GM18867 (cell line): ENCODE results near the gene STX19.
"Not testable (repeated sequence)": the region's sequence is repeated elsewhere in the genome, so short reads cannot be mapped to it uniquely, and the experiment has no call there.

Experiments
- ATAC-seq: cut with Tn5 transposase; IDR thresholded peaks from one replicate; pipeline ENCODE4 v1.9.1; 2021; ENCODE audit warnings: mild to moderate bottlenecking, moderate library complexity; ENCODE audit not compliant: unreplicated experiment

The STX19 gene

GRCh38 chr3:94028093-94028837, at the start of gene STX19:
STX19 (minus strand) TSS chr3:94028597; CDS start chr3:94015269, 13,328 bp downstream.
- ATAC-seq: no peak

- ATAC-seq: no peak
Measured at GRCh38 chr3:94076055-94076454, 47.7 kb upstream of the STX19 start.

GRCh38 chr3:94071713-94072284, 43.4 kb upstream of the STX19 start:
- peak; percentile 63 for ATAC-seq

GRCh38 chr3:94070341-94070911, 42.0 kb upstream of the STX19 start:
- peak; percentile 94 for ATAC-seq

DNA sequence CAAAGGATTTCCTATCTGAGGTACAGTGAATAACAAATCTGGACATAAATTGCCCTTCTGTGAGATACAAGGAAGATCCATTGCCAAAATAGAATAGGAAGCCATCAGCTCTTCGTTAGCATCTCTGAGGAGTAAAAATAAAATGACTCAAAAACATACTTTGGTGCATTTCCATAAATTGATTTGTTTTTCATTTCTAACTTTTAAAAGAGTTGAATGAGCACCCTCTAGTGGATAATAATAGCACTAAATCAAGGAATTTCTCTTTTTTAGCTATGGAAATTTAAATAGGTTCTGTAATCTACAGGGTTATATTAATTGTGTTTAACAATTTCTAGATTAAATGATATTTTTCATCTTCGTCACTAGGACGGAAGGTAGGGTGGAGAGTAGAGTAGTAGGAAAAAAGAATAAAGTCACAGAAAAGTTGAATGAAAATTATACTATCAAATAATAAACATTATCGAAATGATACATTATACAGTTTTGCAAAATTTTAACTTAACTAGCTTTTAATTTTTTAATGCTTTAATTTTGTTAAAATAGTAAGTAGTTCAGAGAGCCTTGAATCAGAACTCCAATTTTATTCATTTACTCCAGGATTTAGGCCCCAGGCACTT, 40.9 kb upstream of the STX19 start:
- no peak for ATAC-seq

DNA sequence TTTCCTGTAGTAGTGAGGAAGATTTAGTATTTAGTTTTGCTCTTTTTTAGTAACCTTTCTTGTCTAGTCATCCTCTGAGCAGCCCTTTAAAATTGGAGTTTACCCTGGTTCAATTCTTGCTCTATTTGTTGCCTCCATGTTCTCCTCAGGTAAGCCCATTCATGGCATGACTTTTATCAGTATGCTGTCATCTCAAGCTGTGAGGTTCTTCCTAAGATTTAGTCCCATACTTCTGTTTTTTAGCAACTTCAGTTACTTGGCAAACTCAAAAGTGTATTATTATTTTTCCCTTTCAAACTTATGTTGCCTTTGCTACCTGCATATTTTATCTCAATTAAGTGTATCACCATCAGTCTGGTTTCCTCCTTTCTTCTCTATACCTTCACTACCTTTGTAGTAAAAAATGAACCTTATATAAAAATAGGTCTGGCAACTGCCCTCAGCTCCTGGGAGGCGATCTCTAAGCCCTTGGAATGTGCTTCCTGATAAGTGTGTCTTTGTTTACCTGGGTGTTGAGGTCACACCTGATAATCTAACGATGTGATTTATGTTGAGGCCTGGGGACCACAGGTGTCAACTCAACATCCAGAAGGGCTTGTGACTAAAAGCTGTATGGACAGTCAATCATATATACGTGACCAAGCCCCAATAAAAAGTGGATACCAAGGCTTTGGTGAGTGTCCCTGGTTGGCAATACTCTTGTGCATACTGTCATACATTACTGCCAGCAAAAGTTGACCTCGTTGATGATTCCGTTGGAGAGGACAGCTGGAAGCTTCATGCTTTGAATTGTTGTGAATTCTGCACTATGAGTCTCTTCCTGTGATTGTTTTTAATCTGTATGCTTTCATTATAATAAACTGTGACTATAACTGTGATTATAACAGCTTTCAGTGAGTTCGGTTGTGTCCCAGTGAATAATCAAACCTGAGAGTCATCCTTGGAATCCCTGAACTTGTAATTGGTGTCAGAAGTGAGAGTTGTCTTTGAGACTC, 38.4 kb upstream of the STX19 start:
- no peak for ATAC-seq

GRCh38 chr3:94065819-94066480, 37.6 kb upstream of the STX19 start:
- ATAC-seq: no peak

GRCh38 chr3:94065122-94065521, 36.7 kb upstream of the STX19 start:
- ATAC-seq: no peak

GRCh38 chr3:94064243-94064860, 36.0 kb upstream of the STX19 start:
- no peak for ATAC-seq

- no peak for ATAC-seq
Measured at GRCh38 chr3:94063496-94064119, 35.2 kb upstream of the STX19 start.

DNA sequence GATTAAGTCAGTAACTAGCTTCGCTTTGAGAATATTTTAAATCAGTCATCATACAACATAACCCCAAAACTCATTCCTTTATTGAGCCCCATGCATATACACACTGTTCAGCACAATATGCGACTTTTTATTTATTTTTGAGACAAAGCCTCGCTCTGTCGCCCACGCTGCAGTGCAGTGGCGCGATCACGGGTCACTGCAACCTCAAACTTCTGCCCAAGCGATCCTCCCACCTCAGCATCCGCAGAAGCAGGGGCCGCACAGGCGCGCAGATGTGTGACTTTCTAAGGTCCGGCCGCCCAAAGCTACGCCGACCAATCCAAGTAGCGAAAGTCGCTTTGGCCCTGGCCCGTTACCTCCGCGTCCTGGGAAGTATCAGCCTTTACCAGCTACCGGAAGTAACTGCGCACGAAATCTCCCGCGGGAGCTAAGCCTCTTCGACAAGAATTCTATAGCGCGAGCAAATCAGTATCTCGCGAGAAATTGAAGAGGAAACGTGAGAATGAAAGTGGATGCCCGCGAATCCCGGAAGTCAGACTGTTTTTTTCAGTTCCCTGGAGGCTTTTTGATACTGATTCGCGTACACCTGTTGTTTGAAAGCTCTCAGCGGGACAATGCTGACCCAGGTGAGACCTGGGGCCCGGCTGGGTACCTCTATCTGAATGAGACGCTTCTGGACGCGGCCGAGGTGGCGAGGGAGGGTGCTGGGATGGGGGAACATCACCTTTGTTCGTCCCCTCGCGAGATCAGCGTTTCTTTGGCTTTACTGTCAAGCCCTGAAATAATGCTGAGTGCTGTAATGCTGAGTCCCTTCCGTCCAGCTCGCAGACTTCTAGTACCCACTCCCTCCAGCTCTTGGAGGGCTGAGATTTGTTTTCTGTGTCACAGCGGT, 34.4 kb upstream of the STX19 start, which contains the start of the genes DHFR2 and NSUN3:
TSS of gene DHFR2 (minus strand) at position 404 of the 892 bp plus-strand sequence. CDS start 1,405 bp downstream, outside the sequence.
TSS of gene NSUN3 (plus strand) at position 549 of the 892 bp plus-strand sequence. CDS start at position 615, 66 bp downstream.
- peak; percentile 93 for ATAC-seq

DNA sequence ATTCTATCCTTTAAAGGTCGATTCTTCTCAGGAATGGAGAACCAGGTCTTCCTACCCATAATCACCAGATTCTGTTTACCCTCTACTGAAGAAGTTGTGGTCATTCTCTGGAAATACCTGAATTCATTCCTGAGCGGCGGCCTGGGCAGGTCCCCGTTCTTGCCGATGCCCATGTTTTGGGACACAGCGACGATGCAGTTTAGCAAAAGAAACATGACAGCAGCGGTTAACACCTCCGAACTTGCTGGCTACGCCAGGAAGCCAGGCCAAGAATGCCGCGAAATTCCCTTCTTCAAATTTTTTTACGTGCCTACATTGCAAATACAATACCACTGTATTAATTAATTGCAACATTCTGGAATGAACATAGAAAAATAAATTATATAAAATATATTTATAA, 32.9 kb upstream of the STX19 start:
- ATAC-seq: no peak

DNA sequence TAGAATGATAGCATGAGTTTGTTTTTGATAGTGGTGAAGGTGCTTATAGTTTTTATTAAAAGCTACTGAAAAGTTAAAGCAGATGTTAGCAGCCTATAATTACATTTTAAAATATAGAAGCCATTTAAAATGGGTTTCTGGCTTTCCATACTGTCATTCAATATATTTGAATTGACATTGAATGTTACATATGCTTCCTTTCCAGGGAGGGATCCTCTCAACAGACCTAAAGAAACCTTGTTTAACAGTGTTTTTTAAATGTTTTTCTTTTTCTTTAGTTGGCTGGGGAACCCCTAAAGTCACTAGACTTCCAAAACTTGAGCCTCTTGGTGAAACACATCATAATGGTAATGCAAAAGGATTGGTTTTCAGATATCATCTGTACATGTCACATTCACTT, 22.1 kb upstream of the STX19 start:
- ATAC-seq: no peak

DNA sequence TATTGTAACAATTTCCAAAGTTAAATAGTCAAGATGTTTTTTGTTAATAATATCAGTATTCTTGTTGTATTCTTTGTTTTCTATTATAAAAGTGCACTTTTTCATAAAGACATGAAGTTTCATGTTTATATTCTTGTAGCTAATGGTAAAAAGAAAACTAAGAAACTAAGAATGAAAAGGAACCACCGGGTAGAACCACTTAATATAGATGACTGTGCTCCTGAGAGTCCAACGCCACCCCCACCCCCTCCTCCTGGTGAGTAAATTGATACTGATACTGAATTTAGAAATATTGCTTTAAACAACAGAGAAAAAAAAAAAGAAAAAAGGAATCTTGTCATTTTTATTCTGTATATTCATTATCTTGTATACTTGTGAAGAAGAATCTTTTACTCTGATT, 20.9 kb upstream of the STX19 start:
- no peak for ATAC-seq

DNA sequence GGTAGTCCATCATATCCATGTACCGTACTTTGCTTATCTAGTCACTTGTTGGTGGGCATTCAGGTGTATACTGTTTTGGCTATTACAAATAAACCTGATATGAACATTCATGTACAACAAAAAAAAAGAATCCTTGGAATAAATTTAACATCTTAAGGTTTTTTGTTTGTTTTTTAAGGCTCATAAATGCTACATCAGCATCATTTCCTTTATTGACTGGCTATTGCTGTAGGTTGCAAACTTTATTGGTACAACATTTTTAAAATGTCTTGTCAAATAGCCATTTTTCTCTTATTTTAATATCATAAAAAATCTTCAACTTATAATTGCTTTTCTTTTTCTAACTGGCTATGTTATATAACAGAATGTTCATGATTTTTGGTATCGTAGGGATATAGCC, 18.1 kb upstream of the STX19 start:
- ATAC-seq: no peak

DNA sequence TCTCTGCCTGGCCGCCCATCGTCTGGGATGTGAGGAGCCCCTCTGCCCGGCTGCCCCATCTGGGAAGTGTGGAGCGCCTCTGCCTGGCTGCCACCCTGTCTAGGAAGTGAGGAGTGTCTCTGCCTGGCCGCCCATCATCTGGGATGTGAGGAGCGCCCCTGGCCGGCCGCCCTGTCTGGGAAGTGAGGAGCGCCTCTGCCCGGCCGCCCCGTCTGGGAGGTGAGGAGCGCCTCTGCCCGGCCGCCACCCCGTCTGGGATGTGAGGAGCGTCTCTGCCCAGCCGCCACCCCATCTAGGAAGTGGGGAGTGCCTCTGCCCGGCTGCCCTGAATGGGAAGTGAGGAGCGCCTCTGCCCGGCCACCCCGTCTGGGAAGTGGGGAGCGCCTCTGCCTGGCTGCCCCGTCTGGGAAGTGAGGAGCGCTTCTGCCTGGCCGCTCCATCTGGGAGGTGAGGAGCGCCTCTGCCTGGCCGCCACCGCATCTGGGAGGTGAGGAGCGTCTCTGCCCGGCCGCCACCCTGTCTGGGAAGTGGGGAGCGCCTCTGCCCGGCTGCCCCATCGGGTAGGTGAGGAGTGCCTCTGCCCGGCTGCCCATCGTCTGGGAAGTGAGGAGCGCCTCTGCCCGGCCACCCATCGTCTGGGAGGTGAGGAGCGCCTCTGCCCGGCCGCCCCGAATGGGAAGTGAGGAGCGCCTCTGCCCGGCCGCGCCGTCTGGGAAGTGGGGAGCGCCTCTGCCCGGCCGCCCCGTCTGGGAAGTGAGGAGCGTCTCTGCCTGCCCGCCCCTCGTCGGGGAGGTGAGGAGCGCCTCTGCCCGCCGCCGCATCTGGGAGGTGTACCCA, 15.9 kb upstream of the STX19 start:
- ATAC-seq: not testable (repeated sequence)

- no peak for ATAC-seq
Measured at GRCh38 chr3:94043285-94043684, 14.9 kb upstream of the STX19 start.
